GM12878 (cell line): Measurements from ENCODE around the gene CTNS. TPM values are rescaled to one million over a fixed set of nuclear protein-coding genes. Genes with fewer than 3 reads are reported as not detected.

ENCODE experiments used
- ATAC-seq: fragments of 200-7000 bp; cut with Tn5 transposase; 3 replicates; pipeline ENCODE4 v1.9.1; 2020; ENCODE audit warnings: mild to moderate bottlenecking, moderate library complexity
- BruUV-seq: library from RNA; stranded (reverse); fragments of 400-500 nt; replicated peaks from 2 replicates; lab custom pipeline; 2021; lab: Mats Ljungman, UMichigan
- CTCF ChIA-PET: fragments of 300-600 bp; sonication (Branson Sonifier 250); formaldehyde crosslinking; extraction: SDS; loops from one replicate; lab custom pipeline; 2021; ENCODE audit warnings: inconsistent platforms; lab: Yijun Ruan, JAX
- POLR2A ChIA-PET: fragments of 350-600 bp; formaldehyde crosslinking; extraction: SDS; loops from one replicate; lab custom pipeline; 2021; ENCODE audit warnings: inconsistent platforms; lab: Charles Lee
- RAD21 ChIA-PET: fragments of 300-600 bp; sonication (Branson Sonifier 250); formaldehyde crosslinking; loops from one replicate; lab custom pipeline; 2023; ENCODE audit warnings: antibody characterized with exemption; ENCODE audit not compliant: unreplicated experiment; lab: Charles Lee
- SMC1A ChIA-PET: fragments of 300-600 bp; sonication (Branson Sonifier 250); formaldehyde crosslinking; loops from one replicate; lab custom pipeline; 2023; ENCODE audit not compliant: unreplicated experiment, uncharacterized antibody; lab: Charles Lee
- DNase-seq: peaks from one replicate; pipeline ENCODE4 v3.0.0-alpha.2; 2011; ENCODE audit warnings: low read depth, low spot score
- FAIRE-seq: peaks from 3 replicates; lab custom pipeline; 2011; peaks lifted over from hg19 to GRCh38; lab: Jason Lieb, UNC
- H2AFZ ChIP-seq: 2 replicates; pipeline ENCODE4 v1.6.0; 2011; ENCODE audit warnings: low read depth, low read length, control low read depth; ENCODE audit not compliant: control insufficient read depth
- H3K27ac ChIP-seq: 2 replicates; pipeline ENCODE4 v1.5.1; 2011; ENCODE audit warnings: control low read depth; ENCODE audit not compliant: control insufficient read depth, insufficient read depth
- H3K27me3 ChIP-seq, 2 experiments: replicated peaks in 1 of 2; 2 replicates each; pipeline versions ENCODE4 v1.6.0 to v1.6.1; 2011; ENCODE audit warnings: low read length in 1 of 2; ENCODE audit not compliant: control insufficient read depth in 2 of 2, insufficient read depth in 2 of 2
- H3K36me3 ChIP-seq, 2 experiments: 2 replicates each; pipeline ENCODE4 v1.5.1; 2011; ENCODE audit warnings: low read length in 1 of 2; ENCODE audit not compliant: control insufficient read depth in 2 of 2, insufficient read depth in 2 of 2
- H3K4me1 ChIP-seq: 2 replicates; pipeline ENCODE4 v1.6.1; 2011; ENCODE audit warnings: mild to moderate bottlenecking, low read length, moderate library complexity, mixed read lengths; ENCODE audit not compliant: control insufficient read depth, insufficient read depth
- H3K4me2 ChIP-seq: 2 replicates; pipeline ENCODE4 v1.6.0; 2011; ENCODE audit warnings: control low read depth; ENCODE audit not compliant: control insufficient read depth, insufficient read depth
- H3K4me3 ChIP-seq: fragments of 200-600 bp; sonication (generic); 2 replicates; pipeline ENCODE4 v1.5.1; 2016
- H3K79me2 ChIP-seq: 2 replicates; pipeline ENCODE4 v1.6.0; 2011; ENCODE audit warnings: low read length; ENCODE audit not compliant: control insufficient read depth, insufficient read depth
- H3K9ac ChIP-seq: 2 replicates; pipeline ENCODE4 v1.8.0; 2011; ENCODE audit warnings: low read length, control low read depth, mixed read lengths; ENCODE audit not compliant: control insufficient read depth, insufficient read depth
- H3K9me3 ChIP-seq: replicated peaks from 3 replicates; pipeline ENCODE4 v1.5.1; 2011; ENCODE audit warnings: mild to moderate bottlenecking, low read length; ENCODE audit not compliant: control insufficient read depth, insufficient read depth
- H4K20me1 ChIP-seq: 2 replicates; pipeline ENCODE4 v1.6.0; 2011; ENCODE audit not compliant: control insufficient read depth, insufficient read depth
- ESRRA ChIP-seq: IDR thresholded peaks from 2 replicates; pipeline ENCODE4 v1.6.1; 2012; ENCODE audit warnings: mild to moderate bottlenecking, low read length, improper control_type of control experiment
- FOXM1 ChIP-seq: IDR thresholded peaks from 2 replicates; pipeline ENCODE4 v1.6.1; 2012; ENCODE audit warnings: low read depth, mild to moderate bottlenecking, inconsistent platforms, low read length, moderate library complexity
- HDAC2 ChIP-seq: fragments of 200-600 bp; sonication (generic); IDR thresholded peaks from 2 replicates; pipeline ENCODE4 v1.6.1; 2017
- HDAC6 ChIP-seq: fragments of 200-600 bp; sonication (generic); IDR thresholded peaks from one replicate; pipeline ENCODE4 v1.8.0; 2017; ENCODE audit warnings: antibody characterized with exemption; ENCODE audit not compliant: unreplicated experiment
- KDM1A ChIP-seq: fragments of 200-600 bp; sonication (generic); IDR thresholded peaks from 2 replicates; pipeline ENCODE4 v1.6.1; 2016; ENCODE audit warnings: borderline replicate concordance
- KLF5 ChIP-seq: fragments of 450-650 bp; IDR thresholded peaks from 2 replicates; pipeline ENCODE4 v1.6.1; 2014; ENCODE audit warnings: mild to moderate bottlenecking; ENCODE audit not compliant: partially characterized antibody
- MYC ChIP-seq: IDR thresholded peaks from 2 replicates; pipeline ENCODE4 v1.6.1; 2011; ENCODE audit warnings: mild to moderate bottlenecking, low read length, moderate library complexity, inconsistent platforms; ENCODE audit not compliant: insufficient read depth, insufficient replicate concordance, insufficient read length, severe bottlenecking
- NFIC ChIP-seq: IDR thresholded peaks from 2 replicates; pipeline ENCODE4 v1.6.1; 2012; ENCODE audit warnings: low read depth, mild to moderate bottlenecking, inconsistent platforms, low read length, moderate library complexity
- POLR2AphosphoS2 ChIP-seq: IDR thresholded peaks from 2 replicates; pipeline ENCODE4 v1.6.1; 2011; ENCODE audit warnings: low read depth, mild to moderate bottlenecking, low read length, improper control_type of control experiment, moderate library complexity
- RELB ChIP-seq: fragments of 450-650 bp; IDR thresholded peaks from 2 replicates; pipeline ENCODE4 v1.6.1; 2017; ENCODE audit warnings: low read depth, mild to moderate bottlenecking, moderate library complexity
- SKIL ChIP-seq: fragments of 450-650 bp; IDR thresholded peaks from 2 replicates; pipeline ENCODE4 v1.6.1; 2017; ENCODE audit warnings: mild to moderate bottlenecking, low read depth, inconsistent platforms; ENCODE audit not compliant: poor library complexity, severe bottlenecking
- SMC3 ChIP-seq: IDR thresholded peaks from 2 replicates; pipeline ENCODE4 v1.6.1; 2011; ENCODE audit warnings: low read length, improper control_type of control experiment, borderline replicate concordance
- TAF1 ChIP-seq: IDR thresholded peaks from 2 replicates; pipeline ENCODE4 v1.6.1; 2011; ENCODE audit warnings: mild to moderate bottlenecking, low read depth, low read length, borderline replicate concordance
- TBL1XR1 ChIP-seq: IDR thresholded peaks from 2 replicates; pipeline ENCODE4 v1.6.1; 2012; ENCODE audit warnings: low read depth, low read length, improper control_type of control experiment
- USF2 ChIP-seq: IDR thresholded peaks from 2 replicates; pipeline ENCODE4 v1.6.1; 2011; ENCODE audit warnings: low read depth, low read length, improper control_type of control experiment, borderline replicate concordance
- ZBTB4 ChIP-seq: fragments of 450-650 bp; formaldehyde crosslinking; IDR thresholded peaks from 2 replicates; pipeline ENCODE4 v1.4.0; 2022; ENCODE audit warnings: mild to moderate bottlenecking, moderate library complexity
- WGBS: methylation state at CpG from one replicate; pipeline ENCODE4 v1.1.6; 2016; ENCODE audit warnings: low lambda C conversion rate; ENCODE audit not compliant: insufficient replicate concordance, insufficient coverage; ENCODE audit errors: missing lambda C conversion rate; 5-methylcytosine and 5-hydroxymethylcytosine counted together
- in situ Hi-C: fragments of 300-500 bp; cut with MboI; formaldehyde crosslinking; loops from 9 replicates; pipeline ENCODE4 v1.14.3; 2018; ENCODE audit warnings: mixed read lengths
- intact Hi-C: fragments of 100-400 bp; cut with micrococcal nuclease; formaldehyde crosslinking; loops from one replicate; pipeline ENCODE4 v1.14.2; 2022; ENCODE audit not compliant: unreplicated experiment
- polyA plus RNA-seq, 11 experiments: library from polyadenylated mRNA; depleted of rRNA in 4 of 11; unstranded in 6 of 11; stranded (reverse) in 5 of 11; fragments of >200 nt; fragmentation: Nextera tagmentation in 4 of 11; fragmentation: Illumina TruSeq in 1 of 11; extraction: Ambion mirVana in 4 of 11; extraction: Trizol in 1 of 11; gene quantifications; 1 replicate in 1 of 11; 2 replicates in 10 of 11; pipeline versions ENCODE4 v1.2.1 to v1.2.3, GENCODE V29; 2011 to 2016; ENCODE audit warnings: inconsistent platforms in 2 of 11, missing spikeins in 2 of 11, low read depth in 1 of 11
- total RNA-seq, 4 experiments: library from RNA; depleted of rRNA in 3 of 4; stranded (reverse); fragments of >200 nt in 3 of 4; fragmentation: Illumina TruSeq in 1 of 4; extraction: Trizol in 1 of 4; gene quantifications; 2 replicates each; pipeline versions ENCODE4 v1.2.1 to v1.2.3, GENCODE V29; 2013 to 2021

The CTNS gene
- total and polyA plus RNA-seq, 10 of the 15 experiments (the other 5 are each of a cell fraction or from before 2014, with no cell fraction given): 0.92 to 10.7 (median 6.4) TPM

GRCh38 chr17:3600529-3601205 is 35.9 kb upstream of the CTNS start:
- H2AFZ ChIP-seq: no peak overlapping the region
- ATAC-seq (no peak), DNase-seq (no peak), FAIRE-seq (no peak)
- CTCF ChIA-PET: interaction anchor here (1.1 to 2.4 kb wide), 2 partner anchors 26 to 42 kb away, joined by 4 to 9 read pairs; no protein-coding TSS in a partner anchor
- intact Hi-C loops: no loop called here
- no peak overlapping the region for H3K4me3 ChIP-seq
- no peaks in the 10 kb centered on the region for H3K9me3 ChIP-seq
- POLR2A ChIA-PET: no interaction called here
- H3K9ac ChIP-seq: no peak overlapping the region
- SMC1A ChIA-PET: interaction anchor here (2.4 kb wide), 1 partner anchor 47 kb away, joined by 8 read pairs; no protein-coding TSS in a partner anchor
- in situ Hi-C loops: no loop called here
- H3K4me2 ChIP-seq: no peak overlapping the region
- H3K27me3 ChIP-seq: no peaks in the 10 kb centered on the region
- RAD21 ChIA-PET: interaction anchor here (0.7 kb wide), 1 partner anchor 45 kb away, joined by 3 read pairs; no protein-coding TSS in a partner anchor
- no peaks in the 10 kb centered on the region for H3K36me3 ChIP-seq
- no TSS peak for BruUV-seq
- no peaks in the 10 kb centered on the region for H3K79me2 ChIP-seq
- 92% methylated on average over 13 of the region's 15 CpGs for WGBS
- no peak overlapping the region for H3K27ac ChIP-seq
- no peaks in the 10 kb centered on the region for H3K4me1 ChIP-seq
- no peaks in the 10 kb centered on the region for H4K20me1 ChIP-seq
- no peak for TF ChIP-seq TAF1
- TF ChIP-seq RELB: no peak
- no peak for TF ChIP-seq ESRRA
- no peak for TF ChIP-seq SMC3
- TF ChIP-seq HDAC6: no peak
- no peak for TF ChIP-seq POLR2AphosphoS2
- no peak for TF ChIP-seq HDAC2
- TF ChIP-seq TBL1XR1: no peak
- TF ChIP-seq NFIC: no peak
- no peak for TF ChIP-seq KDM1A
- no peak for TF ChIP-seq MYC
- no peak for TF ChIP-seq KLF5
- no peak for TF ChIP-seq SKIL
- TF ChIP-seq USF2: no peak
- no peak for TF ChIP-seq ZBTB4 (CRISPR knock-in tag)
- no peak for TF ChIP-seq FOXM1
